Esophagus squamous epithelium (tissue), 5 donors: ENCODE measurements around the gene CACNA1H. TPM values are rescaled to one million over a fixed set of nuclear protein-coding genes. Genes with fewer than 3 reads are reported as not detected.

Experiments
- DNase-seq: peaks from one replicate; lab custom pipeline; 2025; lab: John Stamatoyannopoulos, UW
- H3K27ac ChIP-seq, 4 donors: fragments of 200-600 bp; sonication (generic); one replicate each; pipeline ENCODE4 v1.5.1; 2016 to 2019; ENCODE audit warnings: mild to moderate bottlenecking in 1 of 4
- H3K27me3 ChIP-seq, 4 donors: fragments of 200-600 bp; sonication (generic); 1 replicate in 3 of 4; 2 replicates in 1 of 4; pipeline versions ENCODE4 v1.5.1 to v1.6.0; 2017 to 2021; ENCODE audit warnings: antibody characterized with exemption in 1 of 4
- H3K36me3 ChIP-seq, 3 donors: fragments of 200-600 bp; sonication (generic); one replicate each; pipeline ENCODE4 v1.5.1; 2016 to 2019
- H3K4me1 ChIP-seq, 3 donors: fragments of 200-600 bp; sonication (generic); one replicate each; pipeline ENCODE4 v1.5.1; 2017 to 2019
- H3K4me3 ChIP-seq, 4 donors: fragments of 200-600 bp; sonication (generic); 1 replicate in 3 of 4; 2 replicates in 1 of 4; pipeline ENCODE4 v1.5.1; 2016 to 2019; ENCODE audit warnings: mild to moderate bottlenecking in 2 of 4, moderate library complexity in 1 of 4
- H3K9me3 ChIP-seq, 3 donors: fragments of 200-600 bp; sonication (generic); one replicate each; pipeline ENCODE4 v1.5.1; 2016 to 2019
- CTCF ChIP-seq, 6 experiments: fragments of 450-650 bp in 4 of 6; fragments of 200-600 bp in 2 of 6; sonication (generic) in 2 of 6; IDR thresholded peaks; one replicate each; pipeline ENCODE4 v1.5.1; 2016 to 2019; ENCODE audit warnings: antibody characterized with exemption in 6 of 6, mild to moderate bottlenecking in 4 of 6, moderate library complexity in 4 of 6
- POLR2A ChIP-seq, 4 donors: fragments of 450-650 bp; IDR thresholded peaks; one replicate each; pipeline ENCODE4 v1.6.1; 2017; ENCODE audit warnings: antibody characterized with exemption in 4 of 4, mild to moderate bottlenecking in 4 of 4, moderate library complexity in 3 of 4
- WGBS, 2 donors: methylation state at CpG; one replicate each; pipeline ENCODE4 v1.1.5; 2018; 5-methylcytosine and 5-hydroxymethylcytosine counted together
- intact Hi-C: fragments of 100-400 bp; cut with DNase I; formaldehyde crosslinking; loops from one replicate; pipeline ENCODE4 v1.15.0; 2022
- total RNA-seq, 4 donors: library from RNA; depleted of rRNA; stranded (reverse); fragments of >200 nt; gene quantifications; one replicate each; pipeline ENCODE4 v1.1.0, GENCODE V29; 2016
- donor health status: DM: yes; HTN: yes; CAD: no.

The CACNA1H gene
- total RNA-seq, 4 donors from 2014 or later = 1.7 to 14.7 (median 5.6) TPM

DNA sequence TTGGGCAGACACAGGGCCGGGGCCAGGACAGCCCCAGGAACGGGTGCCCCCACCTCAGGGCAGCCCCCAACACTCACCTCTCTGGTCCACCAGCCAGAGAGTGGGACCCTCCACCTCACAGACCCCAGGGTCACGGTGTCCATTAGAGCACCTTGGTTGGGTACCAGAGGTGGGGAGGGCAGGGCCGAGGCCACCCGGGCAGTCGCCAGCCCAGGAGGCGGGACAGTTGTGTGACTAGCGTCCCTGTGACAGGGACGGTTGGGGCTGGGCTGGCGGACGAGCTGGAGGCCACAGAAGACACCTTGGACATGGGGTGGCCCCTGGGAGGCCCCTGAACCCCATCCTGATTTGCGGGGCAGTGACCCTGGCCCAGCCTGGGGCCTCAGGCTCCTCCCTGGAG, 45.2 kb upstream of the CACNA1H start:
- Histone ChIP-seq H3K4me3 (no peak overlapping the region), H3K27me3 (peaks cover 5 to 100% (median 14%) of the 10 kb centered on the region in 4 donors), H3K4me1 (peaks cover 0 to 24% (median 4%) of the 10 kb centered on the region in 3 donors), H3K27ac (no peak overlapping the region), H3K36me3 (no peaks in the 10 kb centered on the region), H3K9me3 (no peaks in the 10 kb centered on the region)
- intact Hi-C loops = no loop called here
- TF ChIP-seq POLR2A (IDR thresholded peaks at IDR 0.05) (no peak), CTCF (IDR thresholded peaks at IDR 0.05) (no peak)
- no peak for DNase-seq
- 57% methylated on average over 6 of the region's 12 CpGs; no CpG with 5 or more reads in 1 of the 2 donors for WGBS, 2 donors

- TF ChIP-seq CTCF (IDR thresholded peaks at IDR 0.05) (no peak), POLR2A (IDR thresholded peaks at IDR 0.05) (no peak)
- H3K4me3 ChIP-seq = no peak overlapping the region
- intact Hi-C loops = no loop called here
- no peak overlapping the region for H3K27ac ChIP-seq
- WGBS, 2 donors = 19 to 23% methylated on average over 8 to 14 of the region's 42 CpGs
- no peaks in the 10 kb centered on the region for H3K36me3 ChIP-seq
- peaks cover 0 to 17% (median 0%) of the 10 kb centered on the region in 3 donors for H3K4me1 ChIP-seq
- H3K9me3 ChIP-seq = no peaks in the 10 kb centered on the region
- no peak for DNase-seq
- H3K27me3 ChIP-seq = peaks cover 0 to 100% (median 9%) of the 10 kb centered on the region in 4 donors
Observed at GRCh38 chr16:1108299-1109252, 44.3 kb upstream of the CACNA1H start.

- TF ChIP-seq POLR2A (IDR thresholded peaks at IDR 0.05) (no peak), CTCF (IDR thresholded peaks at IDR 0.05) (no peak)
- H3K27me3 ChIP-seq = peaks cover 0 to 97% (median 7%) of the 10 kb centered on the region in 4 donors
- intact Hi-C loops = no loop called here
- no peak for DNase-seq
- H3K9me3 ChIP-seq = no peaks in the 10 kb centered on the region
- H3K4me1 ChIP-seq = peaks cover 0 to 17% (median 0%) of the 10 kb centered on the region in 3 donors
- H3K36me3 ChIP-seq = no peaks in the 10 kb centered on the region
- H3K27ac ChIP-seq = no peak overlapping the region
- 25 to 30% methylated on average over 7 to 14 of the region's 19 CpGs for WGBS, 2 donors
- no peak overlapping the region for H3K4me3 ChIP-seq
Observed at GRCh38 chr16:1109648-1110047, 43.3 kb upstream of the CACNA1H start.

DNA sequence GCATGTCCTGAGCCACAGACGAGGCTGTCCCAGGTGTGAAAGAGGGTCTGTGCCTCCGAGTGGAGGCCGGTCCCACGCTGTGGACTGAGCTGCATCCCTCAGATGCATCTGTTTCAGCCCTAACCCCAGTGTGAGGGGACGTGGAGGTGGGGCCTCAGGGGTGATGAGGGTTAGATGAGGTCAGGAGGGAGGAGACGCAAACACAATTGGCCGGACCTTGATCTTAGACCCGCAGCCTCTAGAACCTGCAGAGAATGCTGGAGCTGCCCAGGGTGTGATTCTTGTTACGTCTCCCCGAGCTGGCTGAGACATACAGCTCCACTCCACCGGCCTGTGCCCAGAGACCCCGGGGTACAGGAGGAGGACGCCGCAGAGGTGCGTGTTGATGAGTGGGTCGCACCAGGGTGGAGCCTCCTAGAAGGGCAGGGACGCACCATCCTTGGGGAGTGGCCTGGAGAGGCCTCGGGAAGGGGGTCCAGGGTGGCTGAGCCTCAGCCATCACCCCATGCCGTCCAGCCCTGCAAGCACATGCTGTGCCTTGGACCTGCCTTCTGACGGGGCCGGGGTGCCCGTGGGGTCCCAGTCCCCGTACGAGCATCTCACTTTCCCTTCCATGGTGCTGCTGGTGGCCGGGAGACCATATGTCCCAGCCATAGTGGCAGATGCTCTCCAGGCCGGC, 40.3 kb upstream of the CACNA1H start:
- no peak overlapping the region for H3K4me3 ChIP-seq
- no peak for TF ChIP-seq POLR2A (IDR thresholded peaks at IDR 0.05)
- no peak for TF ChIP-seq CTCF (IDR thresholded peaks at IDR 0.05)
- no peaks in the 10 kb centered on the region for H3K36me3 ChIP-seq
- WGBS, 2 donors = 49 to 56% methylated on average over 4 to 9 of the region's 26 CpGs
- intact Hi-C loops = no loop called here
- no peaks in the 10 kb centered on the region for H3K9me3 ChIP-seq
- peaks cover 0 to 93% (median 5%) of the 10 kb centered on the region in 4 donors for H3K27me3 ChIP-seq
- H3K27ac ChIP-seq = no peak overlapping the region
- DNase-seq = no peak
- H3K4me1 ChIP-seq = peaks cover 0 to 13% (median 0%) of the 10 kb centered on the region in 3 donors
